Endothelial cell of umbilical vein (primary cell): ENCODE data around the gene PNPLA6. TPM values are rescaled to one million over a fixed set of nuclear protein-coding genes. Genes with fewer than 3 reads are reported as not detected.

Source experiments
- BruUV-seq: library from RNA; stranded (reverse); fragments of 400-500 nt; replicated peaks from 2 replicates; lab custom pipeline; 2021; lab: Mats Ljungman, UMichigan
- CTCF ChIA-PET: fragments of 300-600, 350-600 bp; sonication (Branson Sonifier 250); formaldehyde crosslinking; loops from one replicate; lab custom pipeline; 2021; ENCODE audit warnings: antibody characterized with exemption, inconsistent platforms; lab: Charles Lee
- POLR2A ChIA-PET: fragments of 300-600, 350-600 bp; sonication (Branson Sonifier 250); formaldehyde crosslinking; loops from one replicate; lab custom pipeline; 2021; ENCODE audit warnings: antibody characterized with exemption, inconsistent platforms; lab: Charles Lee
- DNase-seq: peaks from one replicate; pipeline ENCODE4 v3.0.0-alpha.2; 2011; ENCODE audit warnings: low read depth, low spot score
- FAIRE-seq: peaks from 2 replicates; lab custom pipeline; 2011; peaks lifted over from hg19 to GRCh38; lab: Jason Lieb, UNC
- H2AFZ ChIP-seq: 2 replicates; pipeline ENCODE4 v1.6.0; 2012; ENCODE audit warnings: low read depth, low read length, control low read depth, inconsistent platforms
- H3K27ac ChIP-seq: 2 replicates; pipeline ENCODE4 v1.5.1; 2011; ENCODE audit warnings: low read depth, mild to moderate bottlenecking, control low read depth, low read length, moderate library complexity; ENCODE audit not compliant: insufficient read depth
- H3K27me3 ChIP-seq, 2 experiments: 2 replicates each; pipeline versions ENCODE4 v1.6.0 to v1.6.1; 2011; ENCODE audit warnings: low read length in 2 of 2, mixed read lengths in 1 of 2; ENCODE audit not compliant: control insufficient read depth in 2 of 2, insufficient read depth in 2 of 2
- H3K36me3 ChIP-seq, 2 experiments: 2 replicates in 1 of 2; 3 replicates in 1 of 2; pipeline ENCODE4 v1.5.1; 2011; ENCODE audit warnings: low read length in 2 of 2, mild to moderate bottlenecking in 1 of 2, moderate library complexity in 1 of 2; ENCODE audit not compliant: control insufficient read depth in 2 of 2, insufficient read depth in 2 of 2; ENCODE audit errors: extremely low read depth in 1 of 2
- H3K4me1 ChIP-seq: 3 replicates; pipeline ENCODE4 v1.5.1; 2011; ENCODE audit warnings: mild to moderate bottlenecking, low read length; ENCODE audit not compliant: control insufficient read depth, insufficient read depth; ENCODE audit errors: extremely low read depth
- H3K4me2 ChIP-seq: 2 replicates; pipeline ENCODE4 v1.6.1; 2011; ENCODE audit warnings: low read length, control low read depth, mixed read lengths; ENCODE audit not compliant: insufficient read depth
- H3K4me3 ChIP-seq, 3 experiments: fragments of 200-600 bp in 1 of 3; sonication (generic), shearing (Covaris generic) in 1 of 3; replicated peaks in 1 of 3; 2 replicates each; pipeline ENCODE4 v1.5.1; 2011 to 2016; ENCODE audit warnings: control low read depth in 3 of 3, low read length in 3 of 3, mild to moderate bottlenecking in 2 of 3, inconsistent platforms in 1 of 3, low read depth in 1 of 3, moderate library complexity in 1 of 3; ENCODE audit not compliant: insufficient read depth in 1 of 3
- H3K79me2 ChIP-seq: 2 replicates; pipeline ENCODE4 v1.6.0; 2012; ENCODE audit warnings: low read length, inconsistent platforms; ENCODE audit not compliant: control insufficient read depth, insufficient read depth
- H3K9ac ChIP-seq: replicated peaks from 2 replicates; pipeline ENCODE3; 2011; ENCODE audit warnings: low read length, control low read depth; ENCODE audit not compliant: insufficient read depth; ENCODE audit errors: extremely low read depth
- H3K9me1 ChIP-seq: replicated peaks from 3 replicates; pipeline ENCODE4 v1.6.0; 2011; ENCODE audit warnings: mild to moderate bottlenecking, low read length; ENCODE audit not compliant: control insufficient read depth, insufficient read depth; ENCODE audit errors: extremely low read depth
- H3K9me3 ChIP-seq: replicated peaks from 2 replicates; pipeline ENCODE4 v1.5.1; 2012; ENCODE audit warnings: low read length, inconsistent platforms; ENCODE audit not compliant: control insufficient read depth, insufficient read depth
- H4K20me1 ChIP-seq: replicated peaks from 2 replicates; pipeline ENCODE3; 2011; ENCODE audit warnings: mild to moderate bottlenecking, low read length; ENCODE audit not compliant: control insufficient read depth, insufficient read depth; ENCODE audit errors: extremely low read depth
- CTCF ChIP-seq, 2 donors: IDR thresholded peaks; 1 replicate in 1 of 2; 2 replicates in 1 of 2; pipeline ENCODE4 v1.5.1; 2011; ENCODE audit warnings: low read length in 2 of 2, mild to moderate bottlenecking in 2 of 2, moderate library complexity in 2 of 2, control low read depth in 1 of 2, inconsistent platforms in 1 of 2, low read depth in 1 of 2; ENCODE audit not compliant: insufficient read depth in 1 of 2; ENCODE audit errors: extremely low read depth in 1 of 2
- EZH2 ChIP-seq: IDR thresholded peaks from 2 replicates; pipeline ENCODE4 v1.6.1; 2012; ENCODE audit warnings: borderline replicate concordance, low read depth, mild to moderate bottlenecking, moderate library complexity, low read length, inconsistent platforms; ENCODE audit not compliant: severe bottlenecking
- FOS ChIP-seq: IDR thresholded peaks from 2 replicates; pipeline ENCODE4 v1.6.1; 2011; ENCODE audit warnings: mild to moderate bottlenecking, low read length, moderate library complexity, borderline replicate concordance; ENCODE audit not compliant: insufficient read depth
- GATA2 ChIP-seq: IDR thresholded peaks from 2 replicates; pipeline ENCODE4 v1.7.0; 2011; ENCODE audit warnings: low read depth, mild to moderate bottlenecking, moderate library complexity, mixed read lengths, low read length; ENCODE audit not compliant: insufficient read length, insufficient read depth
- JUN ChIP-seq: IDR thresholded peaks from 2 replicates; pipeline ENCODE4 v1.6.1; 2011; ENCODE audit warnings: borderline replicate concordance, low read depth; ENCODE audit not compliant: insufficient read length, insufficient read depth
- MYC ChIP-seq: IDR thresholded peaks from one replicate; pipeline ENCODE4 v1.6.1; 2011; ENCODE audit warnings: mild to moderate bottlenecking, low read depth, low read length
- POLR2A ChIP-seq: IDR thresholded peaks from 2 replicates; pipeline ENCODE4 v1.6.1; 2012; ENCODE audit warnings: low read depth, mild to moderate bottlenecking, control low read depth, low read length
- POLR2AphosphoS5 ChIP-seq: IDR thresholded peaks from 2 replicates; pipeline ENCODE4 v1.6.1; 2012; ENCODE audit warnings: low read depth, mild to moderate bottlenecking, control low read depth, low read length, moderate library complexity; ENCODE audit not compliant: insufficient read depth
- dilution Hi-C: fragments of 300-500 bp; cut with MboI; formaldehyde crosslinking; loops from one replicate; pipeline ENCODE4 v1.15.0; 2019; ENCODE audit warnings: low sequenced_read_pairs; ENCODE audit not compliant: extremely low pct_ligation_motif_present
- intact Hi-C: fragments of 100-400 bp; cut with micrococcal nuclease; formaldehyde crosslinking; loops from one replicate; pipeline ENCODE4 v1.10.0; 2022
- polyA plus RNA-seq, 4 experiments: library from polyadenylated mRNA; depleted of rRNA in 3 of 4; stranded (reverse) in 3 of 4; unstranded in 1 of 4; fragments of >200 nt; gene quantifications; 2 replicates each; pipeline versions ENCODE4 v1.2.1 to v1.2.3, GENCODE V29; 2011 to 2012; ENCODE audit warnings: missing spikeins in 1 of 4
- total RNA-seq: library from RNA; stranded (reverse); gene quantifications from 2 replicates; pipeline ENCODE4 v1.2.3, GENCODE V29; 2021
- TF ChIP-seq, protein P1 (sequence below): IDR thresholded peaks from 2 replicates; pipeline ENCODE4 v1.6.1; 2011; ENCODE audit not compliant: insufficient read depth, insufficient read length

PNPLA6 gene
- total and polyA plus RNA-seq, 2 donors (not counting 3 experiments of a cell fraction or from before 2014, with no cell fraction given): 106 to 164 TPM

DNA sequence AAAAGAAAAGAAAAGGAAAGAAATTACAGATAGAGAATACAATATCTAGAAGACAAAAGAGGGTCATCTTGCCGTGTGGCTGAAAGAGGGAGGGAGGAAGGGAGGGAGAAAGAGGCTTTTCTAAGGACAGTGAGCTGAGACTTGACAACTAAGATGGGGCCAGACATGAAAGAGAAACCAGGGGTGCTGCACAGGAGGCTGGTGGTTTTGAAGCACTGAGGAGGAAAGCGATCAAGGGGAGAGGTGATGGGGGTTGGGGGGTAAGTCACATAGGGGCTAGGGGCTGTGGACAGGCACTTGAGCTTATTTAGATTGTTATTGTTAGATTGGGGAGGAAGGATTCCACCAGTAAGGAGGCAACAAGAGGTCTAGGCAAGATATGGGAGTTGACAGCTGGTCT, 17.3 kb downstream of the PNPLA6 start:
- CTCF ChIA-PET: interaction anchor here (1.5 kb wide), 1 partner anchor 16 kb away, joined by 7 read pairs; no protein-coding TSS in a partner anchor
- intact Hi-C loops: no loop called here
- no peak for DNase-seq

More for the DNA sequence above, 17.3 kb downstream of the PNPLA6 start:
- no peaks in the 10 kb centered on the region for H3K79me2 ChIP-seq
- FAIRE-seq: no peak
- dilution Hi-C loops: no loop called here
- no peaks in the 10 kb centered on the region for H3K27me3 ChIP-seq
- H3K4me3 ChIP-seq: no peak overlapping the region
- H3K9ac ChIP-seq: no peak overlapping the region
- H3K4me1 ChIP-seq: no peaks in the 10 kb centered on the region
- no peak overlapping the region for H3K27ac ChIP-seq
- TF ChIP-seq JUN (no peak), MYC (no peak), CTCF (IDR thresholded peaks at IDR 0.05; ENCODE audit: extremely low read depth in 1 of 2, insufficient read depth in 1 of 2, low read depth in 1 of 2, low read length in 2 of 2) (no peak), EZH2 (no peak), GATA2 (no peak), POLR2AphosphoS5 (no peak), FOS (no peak), POLR2A (no peak)
- TF ChIP-seq, protein P1, sequence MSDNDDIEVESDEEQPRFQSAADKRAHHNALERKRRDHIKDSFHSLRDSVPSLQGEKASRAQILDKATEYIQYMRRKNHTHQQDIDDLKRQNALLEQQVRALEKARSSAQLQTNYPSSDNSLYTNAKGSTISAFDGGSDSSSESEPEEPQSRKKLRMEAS: no peak
- POLR2A ChIA-PET: no interaction called here
- no peak overlapping the region for H2AFZ ChIP-seq
- no TSS peak for BruUV-seq
- H3K9me3 ChIP-seq: no peaks in the 10 kb centered on the region
- no peaks in the 10 kb centered on the region for H4K20me1 ChIP-seq
- no peaks in the 10 kb centered on the region for H3K9me1 ChIP-seq
- no peak overlapping the region for H3K4me2 ChIP-seq
- H3K36me3 ChIP-seq: peaks cover 3 to 37% of the 10 kb centered on the region in 2 experiments
